Measurements from ENCODE around the gene CD300A. TPM values are rescaled to one million over a fixed set of nuclear protein-coding genes. Genes with fewer than 3 reads are reported as not detected.

The CD300A gene
- total and polyA plus RNA-seq, 2 donors (not counting 3 experiments of a cell fraction or from before 2014, with no cell fraction given): not detected

- intact Hi-C loops (cut with micrococcal nuclease) (no loop called here), dilution Hi-C loops (cut with MboI; ENCODE audit: extremely low pct_ligation_motif_present, low sequenced_read_pairs) (no loop called here)
- H4K20me1 ChIP-seq (replicated peaks; ENCODE audit: control insufficient read depth, extremely low read depth, insufficient read depth, low read length): no peaks in the 10 kb centered on the region
- TF ChIP-seq POLR2A (IDR thresholded peaks at IDR 0.05; ENCODE audit: low read depth, low read length) (no peak), MYC (IDR thresholded peaks at IDR 0.05; ENCODE audit: low read depth, low read length) (no peak), FOS (IDR thresholded peaks at IDR 0.05; ENCODE audit: borderline replicate concordance, insufficient read depth, low read length) (no peak), CTCF (IDR thresholded peaks at IDR 0.05; ENCODE audit: extremely low read depth in 1 of 2, insufficient read depth in 1 of 2, low read depth in 1 of 2, low read length in 2 of 2) (no peak), MAX (IDR thresholded peaks at IDR 0.05; ENCODE audit: insufficient read depth, insufficient read length) (no peak), POLR2AphosphoS5 (IDR thresholded peaks at IDR 0.05; ENCODE audit: insufficient read depth, low read depth, low read length) (no peak), JUN (IDR thresholded peaks at IDR 0.05; ENCODE audit: borderline replicate concordance, insufficient read depth, insufficient read length, low read depth) (no peak), EZH2 (IDR thresholded peaks at IDR 0.05; ENCODE audit: borderline replicate concordance, low read depth, low read length, severe bottlenecking) (no peak), GATA2 (IDR thresholded peaks at IDR 0.05; ENCODE audit: insufficient read depth, insufficient read length, low read depth, low read length) (no peak)
- H3K36me3 ChIP-seq (ENCODE audit: control insufficient read depth in 2 of 2, extremely low read depth in 1 of 2, insufficient read depth in 2 of 2, low read length in 2 of 2): no peaks in the 10 kb centered on the region
- FAIRE-seq (no peak), DNase-seq (ENCODE audit: low read depth, low spot score) (no peak)
- H3K4me3 ChIP-seq (replicated peaks in 1 of 3; ENCODE audit: insufficient read depth in 1 of 3, low read depth in 1 of 3, low read length in 3 of 3): no peak overlapping the region
- no peaks in the 10 kb centered on the region for H3K4me1 ChIP-seq (ENCODE audit: control insufficient read depth, extremely low read depth, insufficient read depth, low read length)
- no peaks in the 10 kb centered on the region for H3K9me1 ChIP-seq (replicated peaks; ENCODE audit: control insufficient read depth, extremely low read depth, insufficient read depth, low read length)
- no peaks in the 10 kb centered on the region for H3K27me3 ChIP-seq (ENCODE audit: control insufficient read depth in 2 of 2, insufficient read depth in 2 of 2, low read length in 2 of 2)
- no TSS peak for BruUV-seq (replicated peaks)
- no peaks in the 10 kb centered on the region for H3K9me3 ChIP-seq (replicated peaks; ENCODE audit: control insufficient read depth, insufficient read depth, low read length)
- ChIA-PET CTCF (interaction anchor here (0.6 to 1.5 kb wide), 3 partner anchors 105 to 179 kb away, joined by 4 read pairs; no protein-coding TSS in a partner anchor), POLR2A (interaction anchor here (0.6 kb wide), 1 partner anchor 15 kb away, joined by 4 read pairs; no protein-coding TSS in a partner anchor)
- H3K27ac ChIP-seq (ENCODE audit: insufficient read depth, low read depth, low read length): no peak overlapping the region
- H3K4me2 ChIP-seq (ENCODE audit: insufficient read depth, low read length): no peak overlapping the region
- no peak overlapping the region for H3K9ac ChIP-seq (replicated peaks; ENCODE audit: extremely low read depth, insufficient read depth, low read length)
- no peaks in the 10 kb centered on the region for H3K79me2 ChIP-seq (ENCODE audit: control insufficient read depth, insufficient read depth, low read length)
- no peak overlapping the region for H2AFZ ChIP-seq (ENCODE audit: low read depth, low read length)
These were observed 17.6 kb downstream of the CD300A start for GRCh38 chr17:74484066-74484465.

Data from endothelial cell of umbilical vein (primary cell).